ENCODE data around the gene ANO7.

GRCh38 chr2:241242306-241242705 lies 53.8 kb downstream of the ANO7 start:
- no peak for TF ChIP-seq TCF7L2 (IDR thresholded peaks at IDR 0.05; ENCODE audit: low read depth, low read length)
- TF ChIP-seq CTCF (IDR thresholded peaks at IDR 0.05) = no peak
- TF ChIP-seq POLR2AphosphoS5 (IDR thresholded peaks at IDR 0.05; ENCODE audit: low read depth, low read length) = no peak
